Activated naive CD4-positive, alpha-beta T cell (primary cell): ENCODE data around the gene LMTK2.
A peak's percentile ranks its signal among the peaks of the same experiment; 100 is the strongest.

ENCODE experiments used
- DNase-seq, 4 experiments: peaks; one replicate each; lab custom pipeline; 2025; lab: John Stamatoyannopoulos, UW

LMTK2 gene

DNA sequence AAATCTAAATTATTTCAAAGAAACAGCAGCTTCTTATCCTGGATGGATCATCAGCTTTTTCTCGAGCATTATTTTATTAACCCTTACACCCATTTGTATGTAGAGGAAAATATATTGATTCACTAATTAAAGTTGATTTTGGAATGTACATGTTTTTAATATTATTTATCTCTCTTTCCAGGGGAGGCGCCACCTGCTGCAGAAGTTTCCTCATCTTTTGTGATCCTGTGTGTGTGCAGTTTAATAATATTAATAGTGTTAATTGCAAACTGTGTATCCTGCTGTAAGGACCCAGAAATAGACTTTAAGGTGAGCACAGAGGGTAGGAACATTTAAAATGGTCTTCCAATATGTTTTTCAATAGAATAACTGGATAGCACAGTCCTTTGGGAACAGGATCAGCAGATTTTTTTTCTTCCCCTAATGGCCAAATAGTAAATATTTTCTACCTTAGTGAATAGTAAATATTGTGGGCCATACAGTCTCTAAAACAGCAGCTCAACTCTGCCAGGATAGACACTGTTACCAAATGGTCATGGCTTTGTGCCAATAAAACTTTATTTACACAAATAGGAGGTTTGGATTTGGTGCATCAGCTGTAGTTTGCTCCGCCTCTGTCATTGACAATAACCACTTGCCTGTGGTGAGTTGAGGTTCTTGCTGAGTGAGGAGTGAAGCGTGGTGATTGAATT, 30.6 kb downstream of the LMTK2 start:
- DNase-seq = no peak

DNA sequence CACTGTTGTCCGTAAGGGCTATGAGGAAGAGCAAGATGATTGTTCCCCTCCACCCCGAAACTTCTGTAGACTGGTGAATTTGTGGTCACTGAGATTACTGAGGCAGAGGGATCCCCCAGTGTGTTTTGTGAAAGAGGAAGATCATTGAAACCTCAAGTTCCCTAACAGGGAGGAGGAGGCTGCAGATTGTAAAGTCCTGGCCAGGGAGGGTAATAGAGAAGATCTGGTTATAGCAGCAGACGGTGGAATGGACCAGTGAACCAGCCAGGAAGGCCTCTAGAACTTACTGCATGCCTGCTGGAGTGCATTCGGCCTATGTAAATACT, 31.1 kb downstream of the LMTK2 start:
- no peak for DNase-seq

DNA sequence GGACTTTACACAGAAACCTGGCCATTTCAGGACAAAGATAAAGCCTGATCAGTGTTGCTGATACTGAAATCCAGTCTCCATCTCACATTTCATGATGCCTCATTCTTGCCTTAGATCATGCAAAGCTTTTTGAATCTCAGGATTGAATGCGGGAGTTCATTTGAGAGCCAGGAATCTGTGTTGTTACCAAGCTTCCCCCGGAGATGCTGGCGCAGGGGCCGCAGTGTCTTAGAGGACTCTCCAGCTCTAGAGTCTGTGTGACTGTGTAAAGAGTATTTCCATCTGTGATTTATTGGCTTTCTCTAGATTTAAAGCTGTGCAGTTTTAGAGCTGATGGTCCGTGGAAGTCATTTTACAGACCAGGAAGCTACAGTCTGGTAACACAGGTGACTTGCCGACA, 32.0 kb downstream of the LMTK2 start:
- no peak for DNase-seq

DNA sequence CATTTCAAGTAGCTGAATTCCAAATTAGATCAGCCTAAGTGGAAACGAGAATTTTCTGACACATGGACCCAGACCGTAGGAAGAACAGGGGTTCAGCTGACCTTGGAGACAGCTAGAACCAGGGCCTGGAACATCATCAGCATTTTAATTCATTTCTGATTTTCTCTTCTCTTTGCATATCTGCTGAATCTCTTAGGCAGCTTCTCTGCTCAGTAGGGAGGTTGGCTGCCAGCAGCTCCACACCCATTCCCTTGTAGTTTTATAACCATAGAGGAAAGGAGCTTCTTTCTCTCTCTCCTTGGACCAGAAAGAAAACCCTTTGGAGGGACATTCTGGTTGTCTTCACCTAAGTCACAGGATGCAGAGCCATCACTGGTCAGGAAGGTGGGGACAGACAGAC, 36.0 kb downstream of the LMTK2 start:
- no peak for DNase-seq

DNA sequence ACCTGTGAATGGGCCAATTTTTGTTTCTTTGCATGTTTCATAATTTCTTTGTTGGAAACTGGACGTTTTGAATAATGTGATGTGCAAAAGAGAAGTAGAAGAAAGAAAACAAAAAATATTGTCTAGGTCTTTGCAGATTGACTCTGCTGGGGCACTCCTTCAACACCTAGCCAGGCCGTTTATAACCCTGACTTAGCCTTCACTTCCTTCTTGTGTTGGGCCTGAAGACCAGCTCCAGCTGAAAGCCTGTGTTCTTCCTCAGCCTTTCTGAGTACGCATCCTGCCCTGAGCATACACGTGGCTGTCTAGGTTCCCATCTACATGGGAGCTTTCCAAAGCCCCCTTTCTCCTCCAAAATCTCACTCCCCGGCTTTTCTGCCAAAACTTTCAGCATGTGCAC, 41.9 kb downstream of the LMTK2 start:
- no peak for DNase-seq

DNA sequence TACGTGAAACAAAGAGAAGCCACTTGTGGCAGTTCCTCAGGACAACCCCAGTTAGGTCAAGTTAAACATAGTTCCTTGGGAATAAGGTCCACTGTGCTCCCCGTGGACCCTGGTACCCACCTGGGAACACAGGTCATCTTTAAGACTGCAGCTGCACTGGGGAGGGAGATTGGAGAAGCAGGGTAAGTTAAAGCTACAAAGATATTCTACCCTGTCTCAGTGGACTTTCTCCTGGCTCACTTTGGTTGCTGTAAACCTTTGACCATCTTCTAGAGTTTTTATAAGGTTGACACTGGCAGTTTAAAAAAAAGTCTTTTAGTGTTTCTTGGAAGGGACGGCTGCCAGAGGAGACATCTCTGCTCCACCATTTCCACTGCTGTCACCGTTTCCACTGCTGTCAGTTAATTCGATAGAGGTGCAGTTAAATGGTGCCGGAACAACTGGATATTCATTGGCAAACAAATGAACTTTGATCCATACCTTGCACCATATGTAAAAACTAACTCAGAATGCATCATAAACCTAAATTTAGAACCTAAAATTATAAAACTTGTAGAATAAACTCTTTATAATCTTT, 42.5 kb downstream of the LMTK2 start:
- DNase-seq = no peak

DNA sequence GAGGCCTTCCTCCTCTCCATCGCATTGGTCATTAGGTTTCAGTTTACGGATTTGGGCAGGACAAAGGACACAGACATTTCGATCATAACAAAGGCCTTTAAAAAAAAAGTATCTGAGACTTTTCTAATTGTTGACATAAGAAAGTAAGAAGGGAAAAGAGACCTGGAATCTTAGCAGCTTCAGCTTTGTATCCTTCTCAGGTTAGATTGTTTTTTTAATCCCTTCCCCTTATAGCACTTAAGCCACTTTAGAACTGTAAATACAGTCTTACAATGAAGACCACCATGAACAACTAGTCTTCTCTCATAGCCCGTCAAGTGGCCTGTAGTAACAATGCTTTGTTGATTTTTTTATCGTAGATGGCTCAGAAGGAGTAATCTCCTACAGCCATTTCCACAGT, 45.2 kb downstream of the LMTK2 start:
- DNase-seq = no peak

DNA sequence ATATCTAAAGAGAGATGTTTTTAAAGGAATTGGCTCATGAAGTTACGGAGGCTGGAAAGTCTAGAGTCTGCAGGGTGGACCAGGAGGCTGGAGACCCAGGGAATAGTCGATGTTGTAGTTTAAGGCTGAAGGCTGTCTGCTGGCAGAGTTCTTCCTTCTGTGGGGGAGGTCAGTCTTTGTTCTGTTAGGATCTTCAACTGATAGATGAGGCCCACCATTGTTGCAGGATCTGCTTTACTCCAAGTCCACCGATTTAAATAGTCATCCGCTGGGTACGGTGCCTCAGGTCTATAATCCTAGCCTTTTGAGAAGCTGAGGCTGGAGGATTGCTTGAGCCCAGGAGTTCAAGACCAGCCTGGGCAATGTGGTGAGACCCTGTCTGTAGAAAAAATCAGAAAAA, 50.0 kb downstream of the LMTK2 start:
- DNase-seq = no peak

DNA sequence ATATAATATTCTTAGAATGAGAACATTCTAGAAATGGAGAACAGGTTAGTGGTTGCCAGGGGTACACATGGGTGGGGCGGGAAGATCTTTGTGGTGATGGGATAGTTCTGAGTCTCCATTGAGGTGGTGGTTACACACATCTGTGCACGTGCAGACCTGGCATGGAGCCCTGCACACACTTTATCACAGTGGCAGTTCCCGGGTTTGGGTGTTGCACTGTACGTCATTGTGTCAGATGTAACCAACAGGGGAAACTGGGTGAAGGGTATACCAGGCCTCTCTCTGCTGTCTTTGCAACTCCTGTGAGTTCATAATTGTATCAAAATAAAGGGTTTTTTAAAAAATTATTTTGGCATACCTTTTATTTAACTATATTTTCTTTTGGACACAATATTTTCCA, 51.1 kb downstream of the LMTK2 start:
- no peak for DNase-seq

DNA sequence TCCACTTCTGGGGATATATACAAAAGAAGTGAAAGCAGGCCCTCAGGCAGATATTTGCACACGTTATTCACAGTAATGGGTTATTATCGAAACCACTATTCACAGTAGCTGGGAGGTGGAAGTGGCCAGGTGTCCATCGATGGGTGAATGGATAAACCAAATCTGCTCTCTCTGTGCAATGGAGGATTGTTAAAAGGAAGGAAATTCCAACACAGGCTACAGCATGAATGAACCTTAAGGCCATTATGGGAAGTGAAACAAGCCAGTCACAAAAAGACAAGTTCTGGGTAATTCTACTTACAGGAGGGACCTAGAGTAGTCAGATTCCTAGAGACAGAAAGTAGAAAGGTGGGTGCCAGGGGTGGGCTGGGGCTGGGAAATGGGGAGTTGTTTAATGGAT, 56.1 kb downstream of the LMTK2 start:
- no peak for DNase-seq

DNA sequence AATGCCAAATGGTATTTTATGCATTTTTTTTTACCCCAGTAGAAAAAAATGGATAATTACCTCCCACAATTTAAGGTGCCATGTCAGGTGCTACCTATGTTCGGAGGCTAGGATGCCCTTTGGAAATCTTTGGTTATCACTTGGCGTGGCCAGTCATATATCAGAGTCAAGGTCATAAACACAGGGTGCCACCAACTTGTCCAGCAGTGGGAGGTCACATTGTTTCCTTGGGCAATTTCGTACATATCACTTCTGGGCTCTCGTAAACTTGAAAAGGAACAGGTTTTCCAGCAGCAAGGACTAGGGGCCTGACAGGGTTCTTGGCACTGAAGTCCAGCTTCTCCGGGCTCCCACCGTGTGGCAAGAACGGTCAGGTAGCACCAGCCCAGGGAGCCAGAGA, 56.6 kb downstream of the LMTK2 start:
- DNase-seq = no peak

DNA sequence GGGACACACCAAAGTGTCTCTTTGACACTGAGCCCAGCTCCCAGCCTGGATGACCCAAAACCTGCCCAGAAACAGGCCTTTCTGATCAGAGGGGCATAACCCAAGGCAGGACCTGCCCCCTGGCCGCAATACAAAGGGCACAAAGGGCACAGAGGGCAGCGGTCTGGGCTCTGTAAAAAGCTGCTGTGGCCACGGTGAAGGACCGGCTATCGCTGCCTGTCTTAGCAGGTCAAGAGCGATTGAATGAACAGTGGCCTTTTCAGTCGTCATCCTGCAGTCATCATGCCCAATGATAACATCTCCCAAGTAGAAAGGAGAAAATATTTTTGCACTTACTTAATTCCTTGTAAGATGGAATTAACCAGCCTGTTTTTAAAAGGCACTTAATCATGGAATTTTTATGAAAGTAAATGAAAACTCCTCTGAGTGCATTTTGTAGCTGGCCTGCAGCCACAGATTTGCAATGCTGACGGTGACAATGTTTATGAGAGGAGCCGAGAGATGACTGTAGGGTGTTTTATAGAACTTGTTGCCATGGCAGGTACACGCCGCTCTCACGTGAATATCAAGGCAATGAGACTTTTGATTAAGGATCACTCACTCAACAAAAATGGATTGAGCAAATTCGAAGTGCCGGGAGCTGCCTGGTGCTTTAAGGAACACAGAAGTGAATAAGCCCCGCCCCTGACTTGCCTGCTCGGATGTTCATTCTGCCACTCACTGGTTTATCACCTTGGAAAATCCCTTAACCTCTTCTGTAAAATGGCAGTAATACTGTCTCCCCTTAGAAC, 57.2 kb downstream of the LMTK2 start:
- no peak for DNase-seq

DNA sequence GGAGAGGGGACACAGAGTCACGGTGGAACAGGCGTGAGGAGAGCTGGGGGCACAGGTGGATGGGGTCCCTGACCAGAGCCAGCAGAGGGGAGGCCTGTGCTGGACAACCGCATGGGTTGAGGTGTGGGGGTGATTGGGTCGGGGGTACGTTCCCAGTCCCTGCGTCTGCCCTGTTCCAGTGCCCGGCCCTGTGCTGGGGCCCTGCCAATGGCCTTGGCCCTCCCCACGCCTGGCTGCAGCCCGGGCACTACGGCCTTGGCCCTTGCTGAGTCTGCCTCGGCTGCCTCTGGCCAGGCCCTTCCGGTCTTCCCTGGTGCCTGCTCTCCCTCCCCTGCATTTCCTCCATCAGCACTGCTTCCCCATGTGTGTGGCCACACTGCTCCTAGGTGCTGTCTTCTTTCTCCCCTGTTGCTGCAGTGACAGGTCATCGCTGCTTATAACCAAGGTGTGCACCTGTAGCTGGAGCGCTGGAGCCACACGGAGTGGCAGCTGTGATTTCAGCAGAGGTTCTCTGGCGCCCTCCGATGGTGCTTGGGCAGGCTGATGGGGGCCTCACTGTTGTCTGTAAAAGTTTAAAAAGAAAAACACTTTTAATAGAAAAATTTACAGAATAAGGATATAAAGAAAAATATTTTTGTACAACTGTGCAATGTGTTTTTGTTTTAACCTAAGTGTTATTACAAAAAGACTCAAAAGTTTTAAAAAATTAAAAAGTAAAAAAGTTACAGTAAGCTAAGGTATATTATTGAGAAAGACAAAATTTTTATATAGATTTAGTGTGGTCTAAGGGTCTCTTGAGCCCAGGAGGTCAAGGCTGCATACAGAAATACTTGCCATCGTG, 59.4 kb downstream of the LMTK2 start:
- peak in 3 of 4 experiments; percentile 4 to 36 (median 18) for DNase-seq

DNA sequence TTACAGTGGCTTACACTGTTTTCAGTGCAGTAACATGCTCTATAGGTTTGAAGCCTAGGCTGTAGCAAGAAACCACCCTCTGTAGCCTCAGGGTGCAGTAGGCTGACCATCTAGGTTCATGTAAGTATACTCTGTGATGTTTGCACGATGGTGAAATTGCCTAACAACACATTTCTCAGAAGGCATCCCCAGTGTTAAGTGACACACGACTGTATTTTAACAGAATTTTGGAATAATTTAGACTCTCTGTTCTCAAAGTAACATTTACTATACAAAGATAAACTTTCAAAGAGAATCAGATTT, 60.0 kb downstream of the LMTK2 start:
- no peak for DNase-seq

DNA sequence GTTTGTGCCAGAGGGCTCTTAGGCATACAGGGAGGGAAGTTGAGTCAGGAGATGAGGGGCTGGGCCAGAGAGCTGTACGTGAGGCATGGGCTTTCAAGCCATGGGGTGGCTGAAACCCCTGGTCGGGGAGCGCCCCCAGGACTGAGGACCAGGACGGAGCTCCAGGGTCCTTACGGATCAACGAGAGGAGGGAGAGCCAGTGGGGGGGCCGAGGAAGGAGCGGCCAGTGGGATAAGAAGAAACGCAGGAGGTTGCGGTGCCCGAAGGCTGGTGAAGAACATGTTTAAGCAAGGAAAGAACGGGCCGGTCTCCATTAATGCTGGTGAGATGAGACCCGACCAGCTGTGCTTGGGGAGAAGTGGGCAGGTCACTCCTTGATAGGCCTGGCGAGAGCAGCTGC, 61.0 kb downstream of the LMTK2 start:
- DNase-seq = no peak

DNA sequence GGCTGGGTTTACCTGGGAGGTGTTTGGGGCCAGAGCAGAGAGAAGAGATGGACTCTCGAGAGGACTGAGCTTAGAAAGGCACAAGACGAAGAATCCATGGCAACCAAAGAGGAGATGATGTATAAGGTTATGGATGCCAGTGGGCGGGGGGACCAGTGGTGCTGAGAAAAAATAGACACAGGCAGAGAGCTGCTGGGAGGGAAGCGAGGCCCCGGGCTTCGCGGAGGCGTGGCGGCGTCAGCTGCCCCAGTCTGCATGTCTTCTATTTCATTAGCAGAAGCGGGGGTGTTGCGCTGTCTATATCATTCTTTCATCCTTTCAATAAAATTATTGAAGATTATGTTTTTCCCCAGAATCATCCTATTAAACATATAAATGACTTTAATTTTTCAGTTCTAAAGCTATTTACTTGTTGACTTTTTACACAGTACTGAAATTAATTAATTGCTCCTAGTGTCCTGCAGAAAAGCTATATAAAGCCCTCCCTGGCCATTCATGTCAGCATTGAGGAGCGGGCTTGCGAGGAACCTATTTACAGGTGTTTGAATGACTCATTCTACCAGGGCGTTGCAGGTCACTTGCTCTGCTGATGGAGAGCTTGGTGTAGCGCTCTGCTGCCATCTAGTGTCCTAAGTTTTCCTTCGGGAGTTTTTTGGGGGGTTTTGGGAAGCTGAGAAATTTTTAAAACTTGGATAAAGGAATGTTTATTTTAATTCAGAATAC, 61.7 kb downstream of the LMTK2 start:
- DNase-seq = peak in 2 of 4 experiments; percentile 11 to 30

DNA sequence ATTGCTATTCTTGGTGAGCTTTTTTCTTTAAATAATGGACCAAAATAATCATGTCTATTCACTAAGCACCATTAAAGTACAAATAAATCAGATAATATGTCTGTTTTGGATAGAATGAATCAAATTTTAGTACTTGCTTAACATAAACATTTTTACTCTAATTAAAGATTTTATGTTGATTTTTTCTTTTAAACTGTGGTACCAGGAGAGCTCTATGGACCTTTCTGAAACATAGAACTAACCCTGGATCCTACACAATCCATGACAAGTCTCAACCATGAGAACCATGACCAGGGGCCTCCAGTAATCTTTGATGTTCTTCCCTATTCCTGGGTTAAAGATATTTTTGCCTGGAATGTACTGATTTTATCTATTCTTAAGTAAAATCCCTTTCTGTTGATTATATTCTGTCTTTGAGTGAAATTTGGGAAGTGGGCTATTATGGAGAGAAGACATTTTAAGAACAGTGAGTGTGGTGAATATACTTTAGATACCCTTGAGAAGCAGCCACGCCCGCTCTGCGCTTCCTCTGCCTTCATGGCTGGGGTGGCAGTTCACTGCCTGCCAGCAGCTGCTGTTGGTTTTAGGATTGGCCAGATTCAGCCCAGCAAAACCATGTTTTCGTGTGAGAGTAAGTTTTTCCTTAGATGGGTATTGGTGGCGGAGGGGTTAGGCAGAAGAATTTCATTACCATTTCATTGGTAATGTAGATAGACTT, 62.4 kb downstream of the LMTK2 start:
- no peak for DNase-seq

DNA sequence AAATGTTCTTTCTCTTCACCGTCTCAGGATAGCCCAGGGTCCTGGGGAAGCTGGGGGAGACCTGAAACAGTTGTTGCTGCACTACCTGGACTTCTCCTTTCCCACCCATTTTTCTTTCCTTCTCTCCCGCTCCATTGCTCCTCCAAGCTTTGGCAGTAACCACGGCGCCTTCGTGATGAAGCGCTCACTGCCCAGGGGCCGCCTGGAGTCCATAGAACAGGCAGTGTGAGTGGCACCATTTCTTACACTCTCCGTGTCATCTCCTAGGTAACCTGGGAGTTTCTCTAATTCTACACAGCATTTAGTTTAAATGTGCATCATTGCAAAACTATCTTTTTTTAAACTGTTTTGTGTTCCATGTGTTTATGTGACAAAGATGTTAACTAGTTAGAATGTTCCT, 64.3 kb downstream of the LMTK2 start:
- DNase-seq = no peak

DNA sequence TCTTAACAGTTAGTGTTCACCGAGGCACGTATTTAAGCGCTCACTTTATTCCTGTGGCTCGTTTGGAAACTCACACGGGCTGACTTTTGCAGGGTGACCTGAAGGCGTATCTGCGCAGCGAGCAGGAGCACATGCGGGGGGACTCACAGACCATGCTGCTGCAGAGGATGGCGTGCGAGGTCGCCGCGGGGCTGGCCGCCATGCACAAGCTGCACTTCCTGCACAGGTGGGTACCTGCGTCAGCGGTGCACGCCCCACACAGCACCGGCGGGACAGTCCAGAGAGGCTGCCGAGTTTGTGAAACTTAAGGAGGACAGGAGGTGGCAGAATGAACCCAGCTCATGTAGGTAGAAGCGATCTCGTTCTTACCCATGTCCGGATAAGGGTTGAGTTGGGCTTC, 64.8 kb downstream of the LMTK2 start:
- no peak for DNase-seq

DNA sequence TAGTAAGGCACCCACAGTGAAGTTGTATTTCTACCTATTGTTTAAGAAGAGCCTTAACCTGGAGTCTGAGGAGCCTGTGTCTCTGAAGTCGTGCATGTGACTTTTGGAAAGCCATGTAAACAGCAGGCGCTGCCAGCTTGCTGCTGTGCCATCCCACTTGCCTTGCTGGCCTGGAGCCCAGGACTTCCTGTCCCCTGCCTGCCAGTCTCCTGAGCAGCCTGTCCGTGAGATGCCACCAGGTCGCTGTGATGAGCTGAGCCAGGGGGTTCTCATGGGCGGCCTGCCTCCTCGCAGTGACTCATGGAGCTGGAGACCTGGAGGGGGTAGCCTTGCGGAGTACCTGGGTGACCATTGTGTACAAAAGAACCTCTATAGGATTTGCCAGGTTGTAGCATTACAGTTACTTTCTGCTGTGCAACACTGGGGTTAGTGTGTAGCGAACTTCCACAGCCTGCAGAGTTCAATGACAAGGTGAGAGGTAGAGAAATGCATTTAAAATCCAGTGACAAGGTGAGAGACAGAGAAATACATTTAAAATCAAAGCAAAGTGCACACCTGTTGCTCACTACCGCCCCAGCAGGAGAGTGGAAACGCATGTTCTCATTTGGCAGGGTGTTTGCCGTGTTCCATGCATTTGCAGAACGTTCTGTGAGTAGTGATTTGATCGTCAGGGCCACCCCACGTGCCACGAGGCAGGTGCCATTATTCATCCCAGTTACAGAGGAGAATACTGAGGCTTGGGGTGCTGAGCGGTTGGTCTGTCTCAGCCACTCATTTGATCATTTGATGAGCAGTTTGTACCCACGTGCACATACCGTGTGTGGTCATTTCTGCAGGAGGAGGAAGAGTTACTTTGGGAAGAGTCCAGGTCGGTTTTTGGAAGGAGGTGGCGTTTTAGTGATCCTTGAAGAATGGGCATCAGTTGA, 67.9 kb downstream of the LMTK2 start:
- no peak for DNase-seq
